Adrenal gland (tissue), 5 donors: Measurements from ENCODE around the gene PIK3C2B.

Source experiments
- POLR2A ChIP-seq, 2 donors: fragments of 450-650 bp; IDR thresholded peaks; one replicate each; pipeline ENCODE4 v1.6.1; 2017; ENCODE audit warnings: antibody characterized with exemption in 2 of 2, mild to moderate bottlenecking in 2 of 2, moderate library complexity in 1 of 2
- TF ChIP-seq, protein P1 (sequence below), 6 experiments: fragments of 450-650 bp in 4 of 6; fragments of 200-600 bp in 2 of 6; sonication (generic) in 1 of 6; IDR thresholded peaks; 1 replicate in 5 of 6; 2 replicates in 1 of 6; pipeline versions ENCODE4 v1.5.1 to v1.8.0; 2016 to 2021; ENCODE audit warnings: antibody characterized with exemption in 6 of 6, mild to moderate bottlenecking in 2 of 6, moderate library complexity in 1 of 6
- donor health status: DM: no; HTN: no; CAD: no.

DNA sequence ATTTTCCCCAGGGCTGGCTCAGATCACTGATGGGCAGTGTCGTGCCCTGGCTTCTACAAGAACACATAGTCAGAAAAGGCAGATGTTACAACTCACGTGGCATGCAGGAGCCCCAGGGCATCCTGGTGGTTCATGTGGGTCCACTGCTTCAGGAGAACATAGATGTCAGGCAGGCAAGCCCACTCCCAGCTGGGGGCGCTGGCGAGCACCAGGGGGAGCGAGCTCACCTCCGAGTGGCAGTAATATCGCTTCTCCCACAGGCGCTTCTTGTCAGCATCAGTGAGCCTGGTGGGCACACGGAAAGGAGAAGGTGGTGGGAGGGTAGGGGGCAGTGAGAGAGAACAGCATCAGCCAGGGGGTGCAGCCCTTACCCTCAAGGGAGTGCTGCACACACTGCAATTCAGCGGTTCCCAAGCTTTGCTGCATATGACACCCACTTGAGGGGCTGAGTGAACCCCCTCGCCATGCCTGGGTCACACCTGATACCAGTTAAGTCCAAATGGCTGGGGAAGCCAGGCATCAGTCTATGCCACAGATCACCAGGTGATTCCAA lies 48.7 kb downstream of the PIK3C2B start:
- TF ChIP-seq, protein P1, sequence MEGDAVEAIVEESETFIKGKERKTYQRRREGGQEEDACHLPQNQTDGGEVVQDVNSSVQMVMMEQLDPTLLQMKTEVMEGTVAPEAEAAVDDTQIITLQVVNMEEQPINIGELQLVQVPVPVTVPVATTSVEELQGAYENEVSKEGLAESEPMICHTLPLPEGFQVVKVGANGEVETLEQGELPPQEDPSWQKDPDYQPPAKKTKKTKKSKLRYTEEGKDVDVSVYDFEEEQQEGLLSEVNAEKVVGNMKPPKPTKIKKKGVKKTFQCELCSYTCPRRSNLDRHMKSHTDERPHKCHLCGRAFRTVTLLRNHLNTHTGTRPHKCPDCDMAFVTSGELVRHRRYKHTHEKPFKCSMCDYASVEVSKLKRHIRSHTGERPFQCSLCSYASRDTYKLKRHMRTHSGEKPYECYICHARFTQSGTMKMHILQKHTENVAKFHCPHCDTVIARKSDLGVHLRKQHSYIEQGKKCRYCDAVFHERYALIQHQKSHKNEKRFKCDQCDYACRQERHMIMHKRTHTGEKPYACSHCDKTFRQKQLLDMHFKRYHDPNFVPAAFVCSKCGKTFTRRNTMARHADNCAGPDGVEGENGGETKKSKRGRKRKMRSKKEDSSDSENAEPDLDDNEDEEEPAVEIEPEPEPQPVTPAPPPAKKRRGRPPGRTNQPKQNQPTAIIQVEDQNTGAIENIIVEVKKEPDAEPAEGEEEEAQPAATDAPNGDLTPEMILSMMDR (IDR thresholded peaks at IDR 0.05) = peak in 2 of 6 experiments; percentile 14 to 37
- no peak for TF ChIP-seq POLR2A (IDR thresholded peaks at IDR 0.05)
